Activated CD4-positive, CD25-positive, alpha-beta regulatory T cell (primary cell): ENCODE results near the gene SMAD6.
"Not testable (repeated sequence)": the region's sequence is repeated elsewhere in the genome, so short reads cannot be mapped to it uniquely, and the experiment has no call there.

Experiments used
- DNase-seq, 4 experiments: peaks; one replicate each; lab custom pipeline; 2025; lab: John Stamatoyannopoulos, UW

SMAD6 gene

GRCh38 chr15:66677336-66677735 lies 24.7 kb upstream of the SMAD6 start:
- no peak for DNase-seq

DNA sequence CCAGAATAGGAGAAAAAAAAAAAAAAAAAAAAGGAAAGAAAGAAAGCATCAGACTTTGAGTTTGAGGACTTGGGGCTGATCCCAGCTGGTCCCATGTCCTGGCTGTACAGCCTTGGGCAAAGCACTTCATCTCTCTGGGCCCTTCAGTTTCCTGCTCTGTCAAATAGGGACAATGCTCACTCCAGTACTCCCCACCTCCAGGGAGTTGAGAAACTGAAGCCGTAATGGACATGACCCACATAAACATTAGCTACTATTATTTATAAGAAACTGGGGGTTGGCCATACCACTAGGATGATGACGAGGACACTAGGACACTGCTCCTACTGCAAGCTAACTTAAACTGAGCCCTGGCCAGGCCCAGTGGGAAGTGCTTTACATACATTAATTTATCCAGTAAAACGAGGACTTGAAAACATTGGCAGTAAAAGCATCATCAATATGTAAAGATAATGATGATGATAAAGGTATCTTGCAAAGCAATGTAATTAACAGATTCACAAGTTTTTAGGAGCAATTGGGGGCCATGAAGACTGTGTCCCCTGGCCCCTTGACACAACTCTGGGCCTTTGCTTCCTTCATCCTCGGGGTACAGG lies 22.9 kb upstream of the SMAD6 start:
- DNase-seq, result no peak

- no peak for DNase-seq
Measured at GRCh38 chr15:66679657-66680108, 22.4 kb upstream of the SMAD6 start.

- DNase-seq, result no peak
Measured at GRCh38 chr15:66680502-66680901, 21.5 kb upstream of the SMAD6 start.

- no peak for DNase-seq
Measured at GRCh38 chr15:66681395-66681794, 20.6 kb upstream of the SMAD6 start.

GRCh38 chr15:66682246-66682645 lies 19.8 kb upstream of the SMAD6 start:
- no peak for DNase-seq

- no peak for DNase-seq
Measured at GRCh38 chr15:66682865-66683264, 19.2 kb upstream of the SMAD6 start.

DNA sequence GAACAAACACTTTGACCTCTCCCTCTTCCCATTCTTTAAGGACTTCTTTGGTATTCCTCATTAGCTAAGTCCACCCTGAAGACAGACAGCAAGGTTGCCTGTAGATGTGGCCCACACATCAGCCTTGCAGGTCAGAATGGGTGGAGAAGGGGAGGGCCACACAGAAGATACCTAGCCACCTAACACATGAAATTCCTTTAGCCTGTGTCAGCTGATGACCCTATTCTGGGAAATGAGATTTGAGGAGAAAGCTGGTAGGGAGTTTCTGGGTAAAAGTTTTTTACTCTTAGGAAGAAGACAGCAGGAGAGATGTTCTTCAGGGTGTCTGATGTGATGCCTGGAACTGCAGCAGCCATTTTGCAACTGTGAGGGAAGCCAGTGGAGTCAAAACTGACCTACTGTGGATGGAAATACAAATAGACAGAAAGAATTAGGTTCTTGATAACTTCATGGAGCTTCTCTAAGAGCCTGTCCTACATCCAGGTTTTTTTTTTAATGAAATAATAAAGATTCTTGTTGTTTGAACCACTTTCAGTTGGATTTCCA lies 17.8 kb upstream of the SMAD6 start:
- DNase-seq, result no peak

GRCh38 chr15:66685638-66686150 lies 16.3 kb upstream of the SMAD6 start:
- no peak for DNase-seq

GRCh38 chr15:66690912-66691311 lies 11.1 kb upstream of the SMAD6 start:
- not testable (repeated sequence) for DNase-seq

DNA sequence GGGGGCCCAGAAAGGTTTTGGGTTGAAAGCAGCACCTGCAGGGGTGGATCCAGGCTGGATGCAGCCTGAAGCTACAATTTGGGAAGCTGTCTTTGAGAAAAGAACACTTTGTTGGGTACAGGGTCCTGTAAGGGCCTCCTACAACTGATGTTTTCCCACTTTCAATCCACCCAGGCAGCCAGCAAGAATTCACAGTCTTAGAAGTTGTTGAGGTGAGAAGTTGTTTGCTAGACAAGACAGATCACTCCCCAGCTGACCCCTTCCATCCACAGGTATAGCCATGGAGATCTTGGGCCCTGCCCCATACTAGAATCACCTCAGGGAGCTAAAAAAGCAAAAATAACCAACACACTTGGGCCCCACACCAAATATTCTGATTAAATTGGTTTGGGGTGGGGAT lies 10.3 kb upstream of the SMAD6 start:
- DNase-seq, result no peak

- no peak for DNase-seq
Measured at GRCh38 chr15:66692391-66692790, 9.6 kb upstream of the SMAD6 start.

DNA sequence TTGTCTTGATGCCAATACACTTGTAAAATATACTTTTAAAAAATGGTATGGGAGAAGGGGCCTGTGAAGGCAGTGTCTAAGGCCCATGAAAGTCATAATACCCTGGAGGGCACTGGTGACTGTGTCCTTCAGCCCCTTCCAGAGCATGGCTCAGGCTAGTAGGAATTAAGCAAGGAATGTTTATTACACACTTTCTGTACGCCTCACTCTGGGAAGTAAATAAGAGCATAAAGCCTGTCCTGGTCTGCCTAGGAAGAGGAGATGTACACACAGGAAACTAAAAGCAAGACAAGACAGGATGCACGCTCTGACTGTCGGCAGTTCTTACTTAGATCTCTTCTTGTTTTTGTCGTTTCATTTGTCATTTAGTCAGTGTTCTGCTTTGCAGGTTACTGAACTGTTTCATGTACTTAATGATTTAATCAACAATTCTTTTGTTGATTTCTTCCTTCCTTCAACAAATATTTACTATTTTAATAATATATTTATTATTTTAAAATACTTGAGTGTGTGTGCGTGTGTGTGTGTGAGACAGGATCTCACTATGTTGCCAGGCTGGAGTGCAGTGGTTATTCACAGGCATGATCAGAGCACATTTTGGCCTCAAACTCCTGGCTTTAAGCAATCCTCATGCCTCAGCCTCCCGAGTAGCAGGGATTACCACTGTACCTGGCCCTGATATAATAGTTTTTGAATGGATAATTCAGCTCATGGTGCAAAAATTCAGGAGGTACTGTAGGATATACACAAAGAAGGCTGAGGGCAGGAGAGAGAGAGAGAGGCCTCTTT lies 9.0 kb upstream of the SMAD6 start:
- no peak for DNase-seq

DNA sequence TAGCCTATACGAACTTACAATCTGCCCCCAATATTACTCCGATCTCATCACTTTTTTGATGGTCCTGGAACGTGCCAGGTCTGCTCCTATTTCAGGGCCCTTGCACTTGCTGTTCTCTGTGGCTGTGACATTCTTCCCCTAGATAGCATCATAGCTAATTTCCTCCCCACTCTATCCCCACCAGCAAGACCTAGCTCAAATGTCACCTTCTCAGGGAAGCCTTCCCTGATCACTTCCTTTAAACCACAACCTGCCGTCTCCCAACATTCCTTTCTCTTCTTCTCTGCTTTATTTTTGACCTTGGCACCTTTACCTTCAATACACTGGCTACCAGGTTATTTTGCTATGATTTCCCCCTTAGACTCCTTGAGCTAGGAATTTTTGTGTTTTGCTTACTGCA lies 5.3 kb upstream of the SMAD6 start:
- no peak for DNase-seq

DNA sequence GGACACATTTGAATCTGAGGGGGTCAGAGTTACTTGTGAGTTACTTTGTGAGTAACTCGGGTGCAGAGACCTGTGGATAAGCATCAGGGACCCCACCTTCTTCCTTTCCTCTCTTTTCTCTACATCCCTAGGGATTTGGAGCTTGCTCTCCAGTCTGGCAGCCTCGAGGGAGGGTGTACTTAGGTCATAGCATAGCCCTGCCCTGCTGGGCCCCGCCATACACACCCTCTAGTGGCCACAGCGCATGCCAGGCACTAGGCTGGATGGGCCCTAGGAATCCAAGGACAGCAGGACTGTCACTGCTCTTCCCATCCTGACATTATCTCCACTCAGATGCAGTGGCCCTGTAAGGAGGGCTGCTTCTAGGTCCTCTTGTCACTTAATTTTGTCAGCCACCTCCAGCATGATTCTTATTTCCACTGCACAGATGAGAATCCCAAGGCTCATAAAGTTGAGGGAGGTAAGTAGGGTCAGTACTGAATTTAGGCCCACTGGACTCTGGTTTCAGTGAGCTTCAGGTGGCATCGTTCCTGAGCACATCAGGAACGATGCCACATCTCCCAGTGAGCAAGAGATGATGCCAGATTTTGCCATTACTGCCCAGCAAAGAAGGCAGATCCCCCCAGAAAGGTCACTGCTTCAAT lies 3.6 kb upstream of the SMAD6 start:
- DNase-seq, result no peak

DNA sequence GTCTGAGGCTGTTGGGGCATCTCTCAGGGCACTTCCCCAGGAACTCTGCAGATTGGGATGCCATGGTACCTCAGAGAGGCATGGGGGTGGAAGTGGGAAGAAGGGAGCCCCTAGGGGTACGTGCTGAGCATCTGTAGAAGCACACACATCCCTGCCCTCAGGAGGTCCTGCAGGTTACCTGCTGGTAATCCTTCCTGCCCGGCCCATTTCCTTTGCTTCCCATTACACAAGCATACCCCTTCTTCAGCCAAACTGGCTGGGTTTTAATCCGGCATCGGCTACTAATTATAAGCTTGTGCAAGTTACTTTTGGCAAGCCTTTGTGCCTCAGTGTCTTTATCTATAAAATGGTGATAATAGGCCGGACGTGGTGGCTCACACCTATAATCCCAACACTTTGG lies 3.1 kb upstream of the SMAD6 start:
- DNase-seq, result no peak

DNA sequence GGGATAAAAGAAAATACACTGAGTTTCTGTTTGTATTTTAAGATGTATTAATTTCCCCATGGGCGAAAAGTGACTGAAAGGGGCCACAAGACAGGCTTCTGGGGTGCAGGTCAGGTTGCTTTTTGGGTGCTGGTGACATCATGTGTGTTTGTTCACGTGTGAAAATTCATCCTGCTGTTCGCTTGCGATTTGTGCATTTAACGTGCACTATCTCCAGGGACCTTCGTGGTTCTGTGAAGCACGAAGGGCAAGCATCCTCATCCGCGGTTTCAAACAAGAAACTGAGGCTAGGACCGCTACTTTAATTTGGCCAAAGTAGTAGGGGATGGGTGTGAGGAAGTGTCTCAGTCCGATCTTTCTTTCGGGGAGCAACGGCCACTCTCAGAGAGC lies 1.6 kb upstream of the SMAD6 start:
- DNase-seq, result no peak

GRCh38 chr15:66700802-66701421 lies 1.1 kb upstream of the SMAD6 start:
- DNase-seq, result peak; percentile 64 to 73 (median 67)

- DNase-seq, result peak in 2 of 4 experiments; percentile 17 to 24
Measured at GRCh38 chr15:66701422-66702034, 508 bp upstream of the SMAD6 start.

- DNase-seq, result no peak
Measured at GRCh38 chr15:66702787-66703539, 927 bp downstream of the SMAD6 start.

GRCh38 chr15:66703540-66703941 lies 1.5 kb downstream of the SMAD6 start:
- no peak for DNase-seq
